ENCODE data around the gene TAF11.
"Not testable (repeated sequence)": the region's sequence is repeated elsewhere in the genome, so short reads cannot be mapped to it uniquely, and the experiment has no call there.

TAF11 gene

DNA sequence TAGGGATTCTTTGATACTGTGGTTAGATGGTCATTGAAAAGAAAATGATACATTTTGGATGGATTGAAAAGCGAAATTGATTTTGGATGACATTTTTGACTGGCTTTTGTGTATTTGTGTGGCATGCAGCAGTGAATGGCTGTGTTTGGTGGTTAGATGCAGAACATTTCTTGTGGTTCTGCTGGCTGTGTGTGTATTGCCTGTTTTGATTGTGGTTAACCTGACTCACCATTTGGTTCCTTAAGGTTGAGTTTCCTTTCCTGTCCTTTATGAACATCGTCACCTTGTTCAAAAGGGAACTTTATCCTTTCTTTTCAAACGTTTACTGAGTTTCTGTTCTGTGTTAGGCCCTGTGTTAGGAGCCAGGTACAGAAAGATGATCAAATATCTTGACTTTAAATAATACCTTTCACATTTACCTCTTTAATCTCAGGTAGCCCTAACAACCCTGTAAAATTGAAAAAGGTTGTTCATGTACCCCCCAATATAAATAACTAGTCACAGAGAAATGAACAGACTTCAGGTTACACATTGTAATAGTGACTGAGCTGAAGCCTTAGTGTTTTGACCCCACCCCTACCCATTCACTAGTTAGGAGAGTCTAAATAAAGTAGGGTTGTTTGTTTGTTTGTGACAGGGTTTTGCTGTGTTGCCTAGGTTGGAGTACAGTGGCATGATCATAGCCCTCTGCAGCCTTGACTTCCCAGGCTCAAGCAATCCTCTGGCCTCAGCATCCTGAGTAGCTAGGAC lies 25.0 kb upstream of the TAF11 start:
- H3K9ac ChIP-seq = no peak overlapping the region
- TF ChIP-seq Cebpa-rat (IDR thresholded peaks at IDR 0.05) = no peak

GRCh38 chr6:34911822-34912221 lies 24.0 kb upstream of the TAF11 start:
- H3K36me3 ChIP-seq = peaks cover 0 to 6% (median 0%) of the 10 kb centered on the region in 11 experiments; a peak in 1 of 22 replicates
- H4K20me1 ChIP-seq = peaks cover 0 to 100% (median 35%) of the 10 kb centered on the region in 11 experiments; a peak in 15 of 22 replicates
- H3K27ac ChIP-seq = no peak overlapping the region
- H3K27me3 ChIP-seq = no peaks in the 10 kb centered on the region
- no peak overlapping the region for H3K9ac ChIP-seq
- H3K4me3 ChIP-seq = no peak overlapping the region
- H3K9me3 ChIP-seq (replicated peaks in 1 of 11) = no peaks in the 10 kb centered on the region
- peaks cover 15 to 49% (median 31%) of the 10 kb centered on the region in 10 experiments for H3K4me1 ChIP-seq
- H3K4me2 ChIP-seq = peak overlapping the region in 8 of 11 experiments; percentile 43 to 81 (median 70); a peak in 14 of 22 replicates
- 0 out of 22 replicates have a peak, but pooled peaks of 2 of the 11 experiments have one; percentile 13 to 21 for TF ChIP-seq Cebpa-rat (IDR thresholded peaks at IDR 0.05)

More for the DNA sequence above, 25.0 kb upstream of the TAF11 start:
- Histone ChIP-seq H3K9me3 (replicated peaks in 1 of 11) (no peaks in the 10 kb centered on the region), H4K20me1 (peaks cover 0 to 100% (median 35%) of the 10 kb centered on the region in 11 experiments; a peak in 15 of 22 replicates), H3K36me3 (peaks cover 0 to 6% (median 1%) of the 10 kb centered on the region in 11 experiments; a peak in 4 of 22 replicates), H3K4me3 (no peak overlapping the region), H3K4me1 (peaks cover 25 to 49% (median 42%) of the 10 kb centered on the region in 10 experiments), H3K27ac (no peak overlapping the region), H3K4me2 (peak overlapping the region; percentile 43 to 81 (median 59)), H3K27me3 (no peaks in the 10 kb centered on the region)

GRCh38 chr6:34909320-34909883 lies 21.6 kb upstream of the TAF11 start:
- H3K4me2 ChIP-seq = no peak overlapping the region
- no peaks in the 10 kb centered on the region; a peak in 1 of 22 replicates for H3K9me3 ChIP-seq (replicated peaks in 1 of 11)
- TF ChIP-seq Cebpa-rat (IDR thresholded peaks at IDR 0.05) = no peak
- H3K27ac ChIP-seq = no peak overlapping the region
- H3K9ac ChIP-seq = no peak overlapping the region
- no peak overlapping the region for H3K4me3 ChIP-seq
- H3K4me1 ChIP-seq = peaks cover 14 to 59% (median 22%) of the 10 kb centered on the region in 10 experiments
- H4K20me1 ChIP-seq = peaks cover 0 to 100% (median 39%) of the 10 kb centered on the region in 11 experiments; a peak in 15 of 22 replicates
- H3K27me3 ChIP-seq = no peaks in the 10 kb centered on the region
- H3K36me3 ChIP-seq = peaks cover 0 to 25% (median 0%) of the 10 kb centered on the region in 11 experiments; a peak in 5 of 22 replicates

- H4K20me1 ChIP-seq = peaks cover 0 to 99% (median 34%) of the 10 kb centered on the region in 11 experiments; a peak in 15 of 22 replicates
Observed at GRCh38 chr6:34908194-34908593, 20.4 kb upstream of the TAF11 start.

GRCh38 chr6:34906826-34907225 lies 19.0 kb upstream of the TAF11 start:
- TF ChIP-seq Cebpa-rat (IDR thresholded peaks at IDR 0.05) = no peak

More at GRCh38 chr6:34908194-34908593, 20.4 kb upstream of the TAF11 start:
- no peaks in the 10 kb centered on the region; a peak in 1 of 22 replicates for H3K9me3 ChIP-seq (replicated peaks in 1 of 11)
- H3K4me3 ChIP-seq = no peak overlapping the region
- peaks cover 0 to 38% (median 0%) of the 10 kb centered on the region in 11 experiments; a peak in 5 of 22 replicates for H3K36me3 ChIP-seq
- no peak overlapping the region for H3K27ac ChIP-seq
- no peak overlapping the region for H3K9ac ChIP-seq
- TF ChIP-seq Cebpa-rat (IDR thresholded peaks at IDR 0.05) = no peak
- peaks cover 12 to 58% (median 20%) of the 10 kb centered on the region in 10 experiments for H3K4me1 ChIP-seq
- H3K27me3 ChIP-seq = no peaks in the 10 kb centered on the region
- peak overlapping the region in 1 of 11 experiments; percentile 52; a peak in 1 of 22 replicates for H3K4me2 ChIP-seq

GRCh38 chr6:34904990-34905613 lies 17.3 kb upstream of the TAF11 start:
- Histone ChIP-seq H3K9me3 (replicated peaks in 1 of 11) (no peaks in the 10 kb centered on the region; a peak in 1 of 22 replicates), H3K4me2 (peak overlapping the region in 3 of 11 experiments; percentile 5 to 20 (median 13); a peak in 2 of 22 replicates), H3K36me3 (peaks cover 0 to 54% (median 3%) of the 10 kb centered on the region in 11 experiments; a peak in 6 of 22 replicates), H3K27ac (no peak overlapping the region), H3K4me3 (no peak overlapping the region), H4K20me1 (peaks cover 0 to 99% (median 15%) of the 10 kb centered on the region in 11 experiments; a peak in 13 of 22 replicates), H3K4me1 (peaks cover 0 to 52% (median 0%) of the 10 kb centered on the region in 10 experiments; a peak in 6 of 20 replicates), H3K9ac (no peak overlapping the region), H3K27me3 (no peaks in the 10 kb centered on the region)
- TF ChIP-seq Cebpa-rat (IDR thresholded peaks at IDR 0.05) = no peak

More at GRCh38 chr6:34906826-34907225, 19.0 kb upstream of the TAF11 start:
- no peak overlapping the region for H3K27ac ChIP-seq
- H3K9me3 ChIP-seq (replicated peaks in 1 of 11) = no peaks in the 10 kb centered on the region; a peak in 1 of 22 replicates
- H3K4me2 ChIP-seq = peak overlapping the region in 2 of 11 experiments; percentile 6 to 52; a peak in 2 of 22 replicates
- H3K9ac ChIP-seq = no peak overlapping the region
- peaks cover 0 to 49% (median 3%) of the 10 kb centered on the region in 11 experiments; a peak in 6 of 22 replicates for H3K36me3 ChIP-seq
- peaks cover 0 to 99% (median 22%) of the 10 kb centered on the region in 11 experiments; a peak in 14 of 22 replicates for H4K20me1 ChIP-seq
- H3K27me3 ChIP-seq = no peaks in the 10 kb centered on the region
- H3K4me1 ChIP-seq = peaks cover 0 to 44% (median 6%) of the 10 kb centered on the region in 10 experiments; a peak in 15 of 20 replicates
- H3K4me3 ChIP-seq = no peak overlapping the region

- no peak for TF ChIP-seq Cebpa-rat (IDR thresholded peaks at IDR 0.05)
- Histone ChIP-seq H3K27ac (no peak overlapping the region), H4K20me1 (peaks cover 0 to 99% (median 9%) of the 10 kb centered on the region in 11 experiments; a peak in 9 of 22 replicates)
Observed at GRCh38 chr6:34901930-34902329, 14.1 kb upstream of the TAF11 start.

GRCh38 chr6:34900321-34901031 lies 12.6 kb upstream of the TAF11 start:
- Histone ChIP-seq H4K20me1 (peaks cover 0 to 99% (median 6%) of the 10 kb centered on the region in 11 experiments; a peak in 10 of 22 replicates), H3K4me2 (peak overlapping the region in 2 of 11 experiments; percentile 21 to 45; a peak in 3 of 22 replicates), H3K9ac (no peak overlapping the region), H3K4me1 (peaks cover 5 to 61% (median 9%) of the 10 kb centered on the region in 10 experiments; a peak in 13 of 20 replicates), H3K27ac (no peak overlapping the region), H3K36me3 (peaks cover 0 to 52% (median 5%) of the 10 kb centered on the region in 11 experiments; a peak in 7 of 22 replicates), H3K9me3 (replicated peaks in 1 of 11) (no peaks in the 10 kb centered on the region; a peak in 1 of 22 replicates), H3K27me3 (no peaks in the 10 kb centered on the region), H3K4me3 (no peak overlapping the region)
- TF ChIP-seq Cebpa-rat (IDR thresholded peaks at IDR 0.05) = no peak

More at GRCh38 chr6:34901930-34902329, 14.1 kb upstream of the TAF11 start:
- Histone ChIP-seq H3K4me2 (no peak overlapping the region), H3K9ac (no peak overlapping the region), H3K4me3 (no peak overlapping the region), H3K4me1 (peaks cover 4 to 60% (median 5%) of the 10 kb centered on the region in 10 experiments; a peak in 13 of 20 replicates), H3K9me3 (replicated peaks in 1 of 11) (no peaks in the 10 kb centered on the region; a peak in 1 of 22 replicates), H3K36me3 (peaks cover 0 to 54% (median 3%) of the 10 kb centered on the region in 11 experiments; a peak in 6 of 22 replicates), H3K27me3 (no peaks in the 10 kb centered on the region)

DNA sequence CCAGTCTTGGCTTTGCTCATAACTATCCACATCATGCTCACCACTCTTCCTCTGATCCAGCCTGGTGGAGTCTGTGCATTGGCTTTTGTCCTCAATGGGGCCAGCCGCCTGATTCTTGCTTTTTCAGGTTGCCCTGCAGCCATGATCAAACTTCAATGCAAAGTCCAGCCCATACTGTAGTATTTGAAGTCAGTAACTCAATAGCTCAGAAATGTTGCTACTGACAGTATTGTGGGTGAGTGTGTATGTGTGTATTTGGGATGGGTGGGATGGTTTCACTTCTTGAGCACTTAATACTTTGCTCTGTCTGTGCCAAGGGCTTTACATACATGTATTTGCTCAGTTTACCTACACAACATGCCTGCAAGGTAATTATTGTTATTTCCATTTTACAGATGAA lies 11.9 kb upstream of the TAF11 start:
- Histone ChIP-seq H4K20me1 (peaks cover 0 to 99% (median 6%) of the 10 kb centered on the region in 11 experiments; a peak in 10 of 22 replicates), H3K4me2 (0 out of 22 replicates have a peak overlapping the region, but pooled peaks of 1 of the 11 experiments have one; percentile 8), H3K4me1 (peaks cover 6 to 61% (median 14%) of the 10 kb centered on the region in 10 experiments; a peak in 18 of 20 replicates), H3K36me3 (peaks cover 0 to 45% (median 5%) of the 10 kb centered on the region in 11 experiments; a peak in 7 of 22 replicates)
- not testable (repeated sequence) for H3K9ac ChIP-seq; H3K9me3 ChIP-seq (replicated peaks in 1 of 11); H3K27ac ChIP-seq; H3K4me3 ChIP-seq; H3K27me3 ChIP-seq
